ENCODE measurements around the gene DRC7.

The DRC7 gene

GRCh38 chr16:57754354-57755060, 59.9 kb downstream of the DRC7 start:
- Histone ChIP-seq H3K27ac (ENCODE audit: low read depth, low read length) (no peak overlapping the region), H3K9ac (ENCODE audit: low read length in 5 of 5) (no peak overlapping the region), H3K9me3 (ENCODE audit: control insufficient read depth in 5 of 5, low read length in 5 of 5) (no peaks in the 10 kb centered on the region), H3K27me3 (ENCODE audit: control insufficient read depth in 5 of 5, insufficient read depth in 4 of 5, low read length in 5 of 5) (no peaks in the 10 kb centered on the region), H3K36me3 (ENCODE audit: control insufficient read depth in 5 of 5, insufficient read depth in 5 of 5, low read length in 5 of 5) (peaks cover 0 to 66% (median 56%) of the 10 kb centered on the region in 5 donors), H3K4me3 (ENCODE audit: low read depth in 1 of 5, low read length in 5 of 5) (no peak overlapping the region), H3K4me1 (ENCODE audit: control insufficient read depth in 5 of 5, insufficient read depth in 5 of 5, low read length in 5 of 5) (peaks cover 0 to 23% (median 10%) of the 10 kb centered on the region in 5 donors)

DNA sequence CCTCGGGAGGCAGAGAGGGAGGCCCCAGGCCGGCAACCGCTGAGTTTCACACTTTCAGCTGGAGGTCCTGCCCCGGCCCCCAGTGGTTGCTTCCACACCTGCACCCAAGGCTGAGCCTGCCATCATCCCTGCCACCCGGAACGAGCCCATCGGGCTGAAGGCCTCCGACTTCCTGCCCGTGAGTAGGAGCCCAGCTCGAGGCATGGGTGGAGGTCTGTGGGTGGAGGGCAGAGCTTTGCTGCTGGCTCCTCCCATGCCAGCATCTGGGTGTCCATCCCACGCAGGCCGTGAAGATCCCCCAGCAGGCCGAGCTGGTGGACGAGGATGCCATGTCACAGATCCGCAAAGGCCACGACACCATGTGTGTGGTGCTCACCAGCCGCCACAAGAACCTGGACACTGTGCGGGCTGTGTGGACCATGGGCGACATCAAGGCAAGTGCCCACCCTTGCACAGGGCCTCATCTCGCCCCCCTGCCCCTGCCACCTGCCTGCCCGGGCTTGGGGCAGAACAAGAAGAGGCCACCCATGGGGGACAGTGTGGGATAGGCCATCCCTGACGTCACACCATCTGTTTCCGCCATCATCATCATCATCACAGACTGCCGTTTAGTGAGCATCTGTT, 60.6 kb downstream of the DRC7 start:
- no peaks in the 10 kb centered on the region for H3K9me3 ChIP-seq (ENCODE audit: control insufficient read depth in 5 of 5, low read length in 5 of 5)
- no peak overlapping the region for H3K4me3 ChIP-seq (ENCODE audit: low read depth in 1 of 5, low read length in 5 of 5)
- no peaks in the 10 kb centered on the region for H3K27me3 ChIP-seq (ENCODE audit: control insufficient read depth in 5 of 5, insufficient read depth in 4 of 5, low read length in 5 of 5)
- peaks cover 0 to 73% (median 57%) of the 10 kb centered on the region in 5 donors for H3K36me3 ChIP-seq (ENCODE audit: control insufficient read depth in 5 of 5, insufficient read depth in 5 of 5, low read length in 5 of 5)
- H3K4me1 ChIP-seq (ENCODE audit: control insufficient read depth in 5 of 5, insufficient read depth in 5 of 5, low read length in 5 of 5) = peaks cover 0 to 27% (median 10%) of the 10 kb centered on the region in 5 donors
- no peak overlapping the region for H3K27ac ChIP-seq (ENCODE audit: low read depth, low read length)
- no peak overlapping the region for H3K9ac ChIP-seq (ENCODE audit: low read length in 5 of 5)

- H3K9me3 ChIP-seq (ENCODE audit: control insufficient read depth in 5 of 5, low read length in 5 of 5) = no peaks in the 10 kb centered on the region
- no peaks in the 10 kb centered on the region for H3K27me3 ChIP-seq (ENCODE audit: control insufficient read depth in 5 of 5, insufficient read depth in 4 of 5, low read length in 5 of 5)
- no peak overlapping the region for H3K27ac ChIP-seq (ENCODE audit: low read depth, low read length)
- no peak overlapping the region for H3K9ac ChIP-seq (ENCODE audit: low read length in 5 of 5)
- peaks cover 0 to 75% (median 62%) of the 10 kb centered on the region in 5 donors for H3K36me3 ChIP-seq (ENCODE audit: control insufficient read depth in 5 of 5, insufficient read depth in 5 of 5, low read length in 5 of 5)
- no peak overlapping the region for H3K4me3 ChIP-seq (ENCODE audit: low read depth in 1 of 5, low read length in 5 of 5)
- peaks cover 0 to 27% (median 10%) of the 10 kb centered on the region in 5 donors for H3K4me1 ChIP-seq (ENCODE audit: control insufficient read depth in 5 of 5, insufficient read depth in 5 of 5, low read length in 5 of 5)
Observed at GRCh38 chr16:57755726-57756423, 61.3 kb downstream of the DRC7 start.

DNA sequence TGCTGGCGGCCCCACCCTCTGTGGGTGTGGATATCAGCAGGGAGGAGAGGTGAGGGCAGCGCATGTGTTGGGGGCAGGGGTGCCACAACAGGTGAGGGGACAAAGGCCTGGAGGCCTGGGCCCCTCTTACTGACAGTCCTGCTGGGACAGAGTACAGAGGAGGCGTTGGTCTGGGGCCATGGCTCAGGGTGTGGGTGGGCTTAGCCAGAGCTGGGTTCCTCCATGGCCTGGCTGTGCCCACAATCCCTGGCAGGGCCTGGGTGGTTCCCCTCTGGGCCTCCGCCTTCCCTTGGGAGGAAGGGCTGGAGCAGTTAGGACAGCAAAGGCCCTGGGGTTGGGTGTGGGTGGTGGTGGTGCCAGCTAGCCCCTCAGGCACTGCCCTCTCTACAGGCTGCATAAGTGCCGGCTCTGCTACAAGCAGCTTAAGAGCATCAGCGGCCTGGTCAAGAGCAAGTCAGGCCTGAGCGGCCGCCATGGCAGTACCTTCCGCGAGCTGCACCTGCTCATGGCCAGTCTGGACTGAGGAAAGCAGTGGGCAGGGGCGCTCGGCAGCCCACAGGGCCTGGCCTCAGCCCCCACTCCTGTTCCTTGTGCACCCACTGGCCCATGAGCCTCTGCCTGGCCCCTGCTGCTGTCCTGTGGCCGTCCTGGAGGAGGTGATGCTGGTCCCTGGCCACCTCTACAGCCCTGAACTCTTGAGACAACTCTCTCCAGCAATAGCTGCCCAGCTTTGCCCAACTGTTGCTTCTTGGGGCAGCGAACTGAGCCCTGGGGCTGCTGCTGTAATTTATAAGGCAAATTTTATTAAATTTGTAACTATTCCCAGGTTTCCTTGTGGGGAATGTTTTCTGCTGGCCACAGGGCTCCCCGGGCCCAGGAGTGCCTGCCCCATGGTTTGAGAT, 62.1 kb downstream of the DRC7 start:
- no peak overlapping the region for H3K4me3 ChIP-seq (ENCODE audit: low read depth in 1 of 5, low read length in 5 of 5)
- H3K27me3 ChIP-seq (ENCODE audit: control insufficient read depth in 5 of 5, insufficient read depth in 4 of 5, low read length in 5 of 5) = no peaks in the 10 kb centered on the region
- peaks cover 0 to 75% (median 62%) of the 10 kb centered on the region in 5 donors for H3K36me3 ChIP-seq (ENCODE audit: control insufficient read depth in 5 of 5, insufficient read depth in 5 of 5, low read length in 5 of 5)
- peaks cover 0 to 27% (median 10%) of the 10 kb centered on the region in 5 donors for H3K4me1 ChIP-seq (ENCODE audit: control insufficient read depth in 5 of 5, insufficient read depth in 5 of 5, low read length in 5 of 5)
- H3K27ac ChIP-seq (ENCODE audit: low read depth, low read length) = no peak overlapping the region
- H3K9me3 ChIP-seq (ENCODE audit: control insufficient read depth in 5 of 5, low read length in 5 of 5) = no peaks in the 10 kb centered on the region
- H3K9ac ChIP-seq (ENCODE audit: low read length in 5 of 5) = no peak overlapping the region

GRCh38 chr16:57757326-57757786, 62.8 kb downstream of the DRC7 start:
- Histone ChIP-seq H3K9ac (ENCODE audit: low read length in 5 of 5) (no peak overlapping the region), H3K9me3 (ENCODE audit: control insufficient read depth in 5 of 5, low read length in 5 of 5) (no peaks in the 10 kb centered on the region), H3K4me1 (ENCODE audit: control insufficient read depth in 5 of 5, insufficient read depth in 5 of 5, low read length in 5 of 5) (peaks cover 0 to 27% (median 10%) of the 10 kb centered on the region in 5 donors), H3K36me3 (ENCODE audit: control insufficient read depth in 5 of 5, insufficient read depth in 5 of 5, low read length in 5 of 5) (peaks cover 0 to 75% (median 61%) of the 10 kb centered on the region in 5 donors), H3K27me3 (ENCODE audit: control insufficient read depth in 5 of 5, insufficient read depth in 4 of 5, low read length in 5 of 5) (no peaks in the 10 kb centered on the region), H3K4me3 (ENCODE audit: low read depth in 1 of 5, low read length in 5 of 5) (no peak overlapping the region), H3K27ac (ENCODE audit: low read depth, low read length) (peak overlapping the region; percentile 54)

- Histone ChIP-seq H3K4me3 (ENCODE audit: low read depth in 1 of 5, low read length in 5 of 5) (no peak overlapping the region), H3K4me1 (ENCODE audit: control insufficient read depth in 5 of 5, insufficient read depth in 5 of 5, low read length in 5 of 5) (peaks cover 0 to 27% (median 10%) of the 10 kb centered on the region in 5 donors), H3K36me3 (ENCODE audit: control insufficient read depth in 5 of 5, insufficient read depth in 5 of 5, low read length in 5 of 5) (peaks cover 0 to 76% (median 61%) of the 10 kb centered on the region in 5 donors), H3K27ac (ENCODE audit: low read depth, low read length) (peak overlapping the region; percentile 54), H3K9ac (ENCODE audit: low read length in 5 of 5) (peak overlapping the region in 1 of 5 donors; percentile 39), H3K27me3 (ENCODE audit: control insufficient read depth in 5 of 5, insufficient read depth in 4 of 5, low read length in 5 of 5) (no peaks in the 10 kb centered on the region), H3K9me3 (ENCODE audit: control insufficient read depth in 5 of 5, low read length in 5 of 5) (no peaks in the 10 kb centered on the region)
Observed at GRCh38 chr16:57757883-57758282, 63.3 kb downstream of the DRC7 start.

- Histone ChIP-seq H3K27me3 (ENCODE audit: control insufficient read depth in 5 of 5, insufficient read depth in 4 of 5, low read length in 5 of 5) (no peaks in the 10 kb centered on the region), H3K4me1 (ENCODE audit: control insufficient read depth in 5 of 5, insufficient read depth in 5 of 5, low read length in 5 of 5) (peaks cover 0 to 27% (median 10%) of the 10 kb centered on the region in 5 donors), H3K4me3 (ENCODE audit: low read depth in 1 of 5, low read length in 5 of 5) (no peak overlapping the region), H3K36me3 (ENCODE audit: control insufficient read depth in 5 of 5, insufficient read depth in 5 of 5, low read length in 5 of 5) (peaks cover 0 to 76% (median 59%) of the 10 kb centered on the region in 5 donors), H3K9ac (ENCODE audit: low read length in 5 of 5) (no peak overlapping the region), H3K27ac (ENCODE audit: low read depth, low read length) (peak overlapping the region; percentile 54), H3K9me3 (ENCODE audit: control insufficient read depth in 5 of 5, low read length in 5 of 5) (no peaks in the 10 kb centered on the region)
Observed at GRCh38 chr16:57758331-57759117, 63.9 kb downstream of the DRC7 start.

GRCh38 chr16:57759131-57759530, 64.5 kb downstream of the DRC7 start:
- Histone ChIP-seq H3K4me3 (ENCODE audit: low read depth in 1 of 5, low read length in 5 of 5) (no peak overlapping the region), H3K9ac (ENCODE audit: low read length in 5 of 5) (no peak overlapping the region), H3K27me3 (ENCODE audit: control insufficient read depth in 5 of 5, insufficient read depth in 4 of 5, low read length in 5 of 5) (no peaks in the 10 kb centered on the region), H3K36me3 (ENCODE audit: control insufficient read depth in 5 of 5, insufficient read depth in 5 of 5, low read length in 5 of 5) (peaks cover 0 to 75% (median 59%) of the 10 kb centered on the region in 5 donors), H3K27ac (ENCODE audit: low read depth, low read length) (no peak overlapping the region), H3K9me3 (ENCODE audit: control insufficient read depth in 5 of 5, low read length in 5 of 5) (no peaks in the 10 kb centered on the region), H3K4me1 (ENCODE audit: control insufficient read depth in 5 of 5, insufficient read depth in 5 of 5, low read length in 5 of 5) (peaks cover 0 to 27% (median 10%) of the 10 kb centered on the region in 5 donors)

Data from subcutaneous abdominal adipose tissue (tissue), 5 donors.